HG03025 (cell line): Measurements from ENCODE around the gene TNIK.
A peak's percentile ranks its signal among the peaks of the same experiment; 100 is the strongest.
"Not testable (repeated sequence)": the region's sequence is repeated elsewhere in the genome, so short reads cannot be mapped to it uniquely, and the experiment has no call there.

Experiments
- ATAC-seq: cut with Tn5 transposase; IDR thresholded peaks from one replicate; pipeline ENCODE4 v1.9.1; 2021; ENCODE audit warnings: mild to moderate bottlenecking, moderate library complexity; ENCODE audit not compliant: unreplicated experiment, low FRiP score

TNIK gene

DNA sequence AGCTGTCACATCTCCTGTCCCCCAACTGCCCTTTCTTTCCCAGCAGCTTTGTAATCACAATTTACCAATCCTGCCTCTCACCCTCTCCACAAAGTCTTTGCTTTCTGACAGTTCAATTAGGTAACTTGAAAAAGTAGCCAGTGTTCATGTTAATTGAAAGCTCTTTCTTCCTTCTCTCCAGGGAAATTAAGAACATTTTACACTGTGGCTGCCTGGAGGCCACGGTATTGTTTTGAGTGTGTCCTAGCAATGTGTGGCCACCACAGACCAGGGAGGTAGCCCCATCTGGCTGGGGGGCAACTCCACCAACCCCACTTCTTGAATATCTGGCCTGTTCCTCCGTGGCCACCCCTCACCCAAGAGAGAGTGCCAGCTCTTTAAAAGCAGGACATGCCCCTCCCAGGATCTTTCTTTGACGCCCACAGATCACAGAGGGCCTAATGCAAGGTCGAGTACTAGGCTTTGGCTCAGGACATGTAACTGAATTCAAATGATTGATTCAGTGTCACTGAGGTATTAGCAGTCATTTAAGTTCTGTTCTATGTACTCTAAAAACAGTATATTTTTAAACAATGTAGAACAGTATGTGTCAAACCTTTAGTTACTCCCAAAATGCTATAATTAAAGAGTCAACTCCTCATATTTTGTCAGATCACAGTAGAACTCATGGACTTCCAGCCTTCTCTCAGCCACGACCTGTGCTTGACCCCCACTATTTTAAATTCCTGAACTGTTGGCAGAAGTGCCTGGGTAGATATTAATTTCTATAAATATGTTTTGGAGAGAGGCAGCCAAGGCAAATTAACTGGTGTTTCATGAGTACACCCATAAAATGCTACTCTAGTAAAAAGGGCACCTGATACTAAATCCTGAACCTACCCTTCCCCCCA is 164.5 kb downstream of the TNIK start:
- ATAC-seq: no peak

DNA sequence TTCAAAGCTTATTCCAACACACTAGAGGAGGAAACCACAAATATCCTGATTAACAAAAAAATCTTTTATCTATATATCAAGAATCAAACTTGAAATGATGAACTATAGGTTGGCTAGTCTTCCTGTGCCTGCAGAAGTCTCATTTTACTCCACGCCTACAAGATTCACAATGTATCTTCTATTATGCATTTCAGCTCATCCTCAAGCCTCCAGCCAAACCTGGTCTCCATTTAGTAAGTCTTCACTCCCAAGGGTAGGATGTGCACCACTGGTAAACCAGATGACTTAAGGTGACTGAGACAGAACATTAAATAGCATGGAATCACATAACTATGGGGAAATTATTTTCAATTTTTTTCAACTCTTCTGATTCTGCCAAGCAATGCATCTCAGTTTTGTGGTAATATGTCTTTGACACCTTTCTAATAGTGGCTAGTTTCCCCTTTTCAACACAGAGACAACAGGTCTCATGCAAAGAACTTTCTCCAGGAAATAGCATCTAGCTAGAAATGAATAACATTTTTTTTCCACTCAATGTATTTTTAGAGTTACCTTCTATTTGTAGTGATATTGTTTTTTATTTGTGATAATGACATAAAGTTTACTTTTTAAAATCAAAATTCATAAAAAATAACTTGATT is 166.9 kb downstream of the TNIK start:
- no peak for ATAC-seq

DNA sequence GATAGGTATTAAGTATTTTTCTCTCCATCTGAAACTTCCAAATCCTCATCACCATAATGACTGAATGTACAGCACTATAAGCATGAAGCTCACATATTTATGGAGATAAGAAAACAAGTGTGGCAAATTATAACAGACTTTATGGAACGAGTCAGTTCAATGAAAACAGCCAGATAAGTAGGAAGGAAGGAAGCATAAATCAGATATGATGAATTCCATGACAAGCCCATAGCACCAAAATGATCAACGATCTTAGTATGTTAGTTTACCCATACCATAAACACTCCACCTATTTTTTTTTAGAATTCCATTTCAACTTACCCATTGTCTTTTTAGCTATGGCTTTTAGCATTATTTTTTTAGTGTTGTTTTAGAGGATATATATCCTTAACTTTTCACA is 169.5 kb downstream of the TNIK start:
- ATAC-seq: no peak

DNA sequence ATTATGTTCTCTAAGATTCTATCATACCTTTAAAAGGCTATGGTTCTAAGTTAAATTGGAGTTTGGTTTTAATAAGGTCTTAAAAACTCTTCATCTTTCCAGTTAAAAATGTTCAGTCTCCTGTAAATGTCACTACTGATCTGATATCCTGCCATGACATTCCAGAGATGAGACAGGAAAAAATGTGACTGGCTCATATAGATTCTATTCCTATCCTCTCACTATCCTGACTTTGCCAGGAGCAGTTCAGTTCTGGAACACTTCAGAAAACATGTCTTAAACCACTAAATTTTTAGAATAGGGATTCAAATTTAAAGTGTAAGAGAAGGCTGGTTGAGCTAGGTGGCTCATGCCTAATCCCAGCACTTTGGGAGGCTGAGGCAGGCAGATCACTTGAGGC is 170.9 kb downstream of the TNIK start:
- ATAC-seq: no peak

DNA sequence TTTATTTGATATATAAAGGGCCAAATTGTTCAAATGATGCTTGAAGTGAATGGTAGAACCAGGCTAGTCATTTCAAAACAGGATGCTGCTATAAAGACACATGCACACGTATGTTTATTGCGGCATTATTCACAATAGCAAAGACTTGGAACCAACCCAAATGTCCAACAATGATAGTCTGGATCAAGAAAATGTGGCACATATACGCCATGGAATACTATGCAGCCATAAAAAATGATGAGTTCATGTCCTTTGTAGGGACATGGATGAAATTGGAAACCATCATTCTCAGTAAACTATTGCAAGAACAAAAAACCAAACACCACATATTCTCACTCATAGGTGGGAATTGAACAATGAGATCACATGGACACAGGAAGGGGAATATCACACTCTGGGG is 172.4 kb downstream of the TNIK start:
- not testable (repeated sequence) for ATAC-seq

DNA sequence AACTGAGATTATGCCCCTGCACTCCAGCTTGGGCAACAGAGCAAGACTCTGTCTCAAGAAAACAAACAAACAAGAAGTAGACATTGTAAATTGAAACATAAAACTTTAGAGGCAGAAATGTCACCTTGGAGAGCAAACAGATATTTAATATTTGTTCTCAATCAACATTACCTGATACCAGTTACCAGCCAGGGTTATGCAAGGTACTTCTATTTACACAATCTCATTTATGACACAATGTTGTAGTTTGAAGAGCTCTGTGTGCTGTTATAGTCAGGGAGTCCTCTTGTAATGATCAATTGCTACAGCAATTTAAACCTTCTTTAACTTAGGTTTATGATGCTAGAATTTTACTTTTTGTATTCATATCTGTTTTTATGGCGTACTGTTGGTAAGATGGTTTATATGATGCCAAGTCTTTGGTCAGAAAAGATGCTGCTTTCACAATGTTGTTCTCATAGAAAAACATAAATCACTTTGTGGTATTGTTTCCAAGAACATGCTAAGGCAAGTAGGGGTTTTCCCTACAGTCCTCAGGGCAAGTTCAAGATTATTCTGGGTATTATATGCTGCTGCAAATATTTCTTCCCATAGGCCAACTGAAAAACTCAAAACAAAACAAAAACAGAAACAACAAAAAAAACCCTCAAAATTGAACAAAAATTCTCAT is 173.5 kb downstream of the TNIK start:
- peak; percentile 52 for ATAC-seq

DNA sequence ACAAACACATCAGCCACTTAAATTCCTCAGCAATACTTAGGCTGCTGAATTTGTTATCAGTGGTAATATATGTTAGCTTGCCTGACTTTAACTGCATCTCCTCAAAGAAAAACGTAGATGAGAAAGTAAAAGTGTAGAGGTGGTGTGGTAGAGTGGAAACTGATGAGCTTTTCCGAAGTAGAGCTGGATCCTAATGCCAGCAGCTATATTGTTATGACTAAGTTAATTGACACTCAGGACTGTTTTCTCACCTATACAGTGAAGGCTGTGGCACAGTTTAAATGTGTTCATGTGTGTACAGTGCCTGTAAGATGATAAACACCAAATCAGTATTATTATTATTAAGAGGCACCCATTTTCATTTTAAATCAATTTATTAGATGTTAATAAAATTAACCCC is 174.9 kb downstream of the TNIK start:
- no peak for ATAC-seq

DNA sequence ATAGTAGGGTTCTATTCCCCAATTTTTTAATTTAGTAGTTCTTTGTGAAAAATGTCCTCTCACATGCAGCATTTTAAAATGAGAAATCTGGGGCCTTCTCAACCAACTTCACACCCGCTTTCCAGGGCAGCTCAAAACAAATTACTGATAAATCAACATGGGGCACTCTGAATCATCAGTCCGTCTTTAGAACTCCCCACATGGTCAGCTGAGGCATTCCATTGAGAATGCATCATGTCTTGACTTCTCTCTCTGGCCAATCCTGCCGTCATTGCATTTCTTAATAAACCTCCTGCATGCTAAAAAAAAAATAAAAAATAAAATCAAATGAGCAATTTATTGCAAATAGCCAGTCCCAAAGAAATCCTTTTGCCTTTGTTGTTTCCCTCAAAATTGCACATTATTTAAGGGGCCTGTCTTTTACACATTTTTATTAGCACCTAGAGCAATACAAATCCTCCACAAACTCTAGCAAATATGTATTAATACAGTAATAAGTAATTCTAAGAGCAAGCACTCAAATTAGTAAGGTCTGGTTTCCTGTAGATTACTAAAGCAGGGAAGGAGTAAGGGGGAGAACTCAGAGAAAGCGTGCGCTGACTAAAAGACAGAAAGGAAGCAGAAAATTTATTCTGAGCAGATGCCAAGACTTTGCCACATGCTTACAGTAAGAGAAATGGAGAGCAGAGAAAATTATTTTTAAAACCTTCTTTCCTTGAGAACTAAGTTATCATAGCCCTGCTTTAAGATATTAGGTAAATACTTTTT is 175.7 kb downstream of the TNIK start:
- ATAC-seq: no peak

DNA sequence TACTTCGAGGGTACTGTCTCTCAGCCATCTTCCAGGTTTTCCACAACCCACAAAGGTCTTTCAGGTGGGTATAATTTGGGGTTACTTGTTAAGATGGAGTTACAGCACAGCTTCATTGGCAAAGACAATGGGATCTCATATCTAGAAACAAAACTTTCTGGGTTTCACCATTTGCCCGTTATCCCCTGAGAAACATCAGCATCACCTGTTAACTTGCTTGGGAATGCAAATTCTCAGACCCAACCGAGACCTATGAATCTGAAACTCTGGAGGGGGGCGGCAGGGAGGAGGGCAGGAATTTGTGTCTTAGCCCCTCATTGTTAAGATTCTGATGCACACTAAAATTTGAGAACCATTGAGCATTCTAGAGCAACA is 176.4 kb downstream of the TNIK start:
- no peak for ATAC-seq

DNA sequence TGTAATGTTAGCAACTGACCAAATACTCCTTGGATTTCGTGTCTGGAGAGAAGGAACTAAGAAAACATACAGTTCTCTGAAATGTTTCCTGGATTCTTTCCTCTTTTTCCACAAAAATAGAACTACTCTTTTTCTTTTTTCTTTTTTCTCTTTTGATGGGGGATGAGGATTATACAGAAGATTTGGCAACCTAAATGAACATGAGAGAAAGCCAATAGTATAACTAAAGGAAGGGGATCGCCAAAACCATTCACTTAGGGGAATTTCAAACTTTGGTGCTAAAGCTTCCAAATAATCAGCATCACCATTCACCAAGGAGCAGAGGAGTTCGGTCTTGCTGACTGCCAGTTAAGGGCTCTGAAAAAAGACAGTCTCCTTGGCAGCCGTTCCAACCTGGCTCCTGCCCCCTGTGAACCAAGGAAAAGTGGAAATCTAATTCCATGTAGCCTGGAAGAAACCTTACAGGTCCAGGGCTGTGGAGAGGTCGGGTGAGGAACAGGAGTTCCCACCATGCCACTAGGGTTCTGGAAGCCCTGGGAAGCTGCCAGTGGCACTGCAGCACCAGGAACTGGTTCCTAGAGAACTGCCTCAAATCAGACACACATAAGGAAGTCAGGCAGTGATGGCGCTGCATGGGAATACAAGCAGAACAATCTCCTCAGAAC is 176.9 kb downstream of the TNIK start:
- ATAC-seq: no peak

DNA sequence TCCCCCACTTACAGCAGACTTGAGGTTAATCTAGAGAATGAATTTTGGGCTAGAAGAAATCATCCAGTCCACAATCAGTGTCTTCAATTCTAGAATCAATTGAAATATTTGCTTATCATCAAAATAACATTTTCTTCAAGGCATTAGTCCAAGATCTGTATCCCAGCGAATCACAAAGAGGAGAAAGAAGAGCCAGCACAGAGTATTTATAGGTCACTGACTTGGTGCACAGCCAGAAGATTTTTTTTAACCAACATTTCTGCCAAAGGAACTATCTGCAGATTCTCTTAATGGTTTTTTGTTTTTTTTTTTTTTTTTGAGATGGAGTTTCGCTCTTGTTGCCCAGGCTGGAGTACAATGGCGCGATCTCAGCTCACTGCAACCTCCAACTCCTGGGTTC is 178.2 kb downstream of the TNIK start:
- ATAC-seq: no peak

DNA sequence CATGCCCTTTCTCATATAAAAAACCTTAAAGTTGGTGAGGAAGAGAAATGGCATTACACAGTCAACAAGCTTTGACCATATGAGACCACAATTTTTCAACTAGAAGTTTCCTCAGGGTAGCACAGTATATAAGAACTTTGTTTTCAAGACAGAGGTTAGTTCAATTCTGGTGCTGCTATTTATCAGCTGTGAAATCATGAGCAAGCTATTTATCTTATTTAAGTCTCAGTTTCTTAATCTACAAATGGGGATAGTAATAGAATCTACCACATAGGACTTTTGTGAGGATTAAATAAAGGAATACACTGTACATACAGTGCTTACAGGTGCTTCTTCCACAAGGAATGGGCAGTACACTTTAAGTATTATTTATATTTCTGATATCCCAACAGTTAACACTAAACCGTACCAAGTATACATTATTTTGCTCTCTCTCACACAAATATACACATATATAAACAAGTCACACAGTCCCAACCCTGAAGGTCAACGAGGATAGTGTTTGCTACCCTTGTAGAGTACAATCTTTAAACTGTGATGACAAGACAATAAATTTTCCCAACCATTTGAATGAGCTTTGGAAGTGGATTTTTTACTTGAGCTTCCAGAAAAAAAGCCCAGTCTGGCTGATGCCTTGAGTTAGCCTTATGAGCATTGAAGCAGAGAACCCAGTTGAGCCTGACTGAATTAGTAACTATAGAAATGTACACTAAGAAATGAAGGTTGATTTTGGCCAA is 178.8 kb downstream of the TNIK start:
- no peak for ATAC-seq

DNA sequence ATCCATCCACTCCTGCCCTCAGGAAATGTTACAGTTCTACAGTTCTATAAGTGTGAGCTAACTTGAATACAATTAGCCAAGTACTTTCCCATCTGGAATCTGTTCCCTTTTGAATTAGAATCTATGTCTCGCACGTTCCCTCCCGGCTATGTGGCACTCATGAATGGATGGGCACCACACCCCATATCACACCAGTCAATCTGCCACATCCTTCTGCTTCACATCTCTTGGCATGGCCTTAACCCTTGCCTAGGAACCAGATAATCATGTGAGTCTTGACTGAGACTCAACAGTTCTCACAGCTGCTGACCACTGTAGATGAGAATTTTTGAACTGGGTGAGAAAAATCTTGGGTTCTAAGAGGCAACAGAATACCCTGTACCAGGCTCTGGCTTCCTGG is 180.2 kb downstream of the TNIK start:
- no peak for ATAC-seq

DNA sequence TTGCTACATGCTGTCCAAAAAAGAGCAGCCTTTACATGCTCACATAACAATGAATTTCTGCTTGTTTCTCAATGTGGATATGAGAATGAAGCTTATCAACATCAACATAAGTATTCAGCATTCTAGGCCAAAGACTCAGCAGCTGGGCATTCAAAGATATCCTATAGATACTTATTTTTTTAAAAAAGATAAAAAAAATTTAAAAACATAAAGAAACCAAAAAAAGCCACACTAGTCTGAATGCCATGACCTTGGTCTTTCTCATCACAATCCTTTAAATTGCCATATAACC is 182.0 kb downstream of the TNIK start:
- ATAC-seq: no peak

DNA sequence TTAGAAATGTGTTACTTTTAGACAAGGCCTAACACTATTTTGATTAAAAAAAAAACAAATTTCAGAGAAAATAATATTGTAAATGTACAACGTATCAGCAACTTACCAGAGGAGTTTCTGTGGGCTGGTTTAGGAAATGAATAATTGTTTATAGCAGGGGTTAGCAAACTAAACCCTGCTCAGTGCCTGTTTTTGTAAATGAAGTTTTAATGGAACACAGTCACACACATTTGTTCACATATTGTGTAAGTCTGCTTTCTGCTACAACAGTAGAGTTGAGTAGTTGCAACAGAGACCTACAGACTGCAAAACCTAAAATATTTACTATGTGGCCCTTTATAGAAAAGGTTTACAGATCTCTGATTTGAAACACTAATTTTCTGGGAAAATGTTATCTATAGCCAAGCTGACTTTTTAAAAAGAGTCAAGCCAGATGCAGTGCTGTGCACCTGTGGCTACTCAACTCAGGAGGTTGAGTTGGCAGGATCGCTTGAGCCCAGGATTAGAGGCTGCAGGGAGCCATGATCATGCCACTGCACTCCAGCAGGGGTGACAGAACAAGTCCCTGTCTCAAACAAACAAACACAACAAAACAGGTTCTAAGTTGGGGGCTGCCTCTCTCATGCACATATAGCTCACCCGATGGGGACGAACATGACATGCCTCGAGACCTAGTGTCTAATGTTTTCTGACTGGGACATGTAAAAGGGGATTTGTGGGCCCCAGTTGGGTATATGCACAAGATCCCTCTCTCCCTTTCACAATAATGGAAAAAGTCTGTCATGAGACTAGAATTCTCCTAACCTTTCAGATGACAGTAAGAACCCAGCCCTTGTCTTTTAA is 182.5 kb downstream of the TNIK start:
- ATAC-seq: no peak

DNA sequence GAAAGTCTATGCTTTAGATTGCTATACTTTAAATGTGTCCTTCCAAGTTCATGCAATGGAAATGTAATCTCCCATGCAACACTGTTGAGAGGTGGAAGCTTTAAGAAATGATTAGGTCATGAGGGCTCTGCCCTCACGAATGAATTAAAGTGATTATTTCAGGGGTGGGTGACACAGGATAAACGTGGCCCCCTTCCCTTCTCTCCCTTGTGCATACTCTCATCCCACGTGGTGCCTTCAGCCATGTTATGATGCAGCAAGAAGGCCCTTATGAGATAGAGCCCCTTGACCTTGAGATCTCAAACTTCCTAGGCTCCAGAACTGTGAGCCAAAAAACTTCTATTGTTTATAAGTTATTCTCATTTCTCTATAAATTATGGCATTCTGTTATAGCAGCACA is 183.3 kb downstream of the TNIK start:
- ATAC-seq: no peak

DNA sequence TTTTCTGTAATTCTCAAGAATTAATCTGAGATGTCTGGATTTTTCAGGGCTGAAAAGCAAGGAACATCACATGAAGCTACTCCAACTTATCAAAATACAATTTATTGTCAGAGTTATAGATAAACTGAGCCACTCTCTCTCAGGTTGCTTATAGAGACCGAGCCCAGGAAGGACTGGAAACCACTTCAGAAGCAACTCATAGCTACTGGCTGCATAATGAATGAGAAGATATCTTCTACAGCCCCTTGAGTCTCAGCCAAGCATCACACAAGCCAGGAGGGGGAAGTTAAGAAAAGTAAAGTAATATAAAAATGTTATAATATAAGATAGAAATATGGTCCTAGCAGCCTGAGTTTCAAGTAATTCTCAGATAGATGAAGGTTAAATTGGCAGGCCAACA is 186.0 kb downstream of the TNIK start:
- ATAC-seq: no peak

DNA sequence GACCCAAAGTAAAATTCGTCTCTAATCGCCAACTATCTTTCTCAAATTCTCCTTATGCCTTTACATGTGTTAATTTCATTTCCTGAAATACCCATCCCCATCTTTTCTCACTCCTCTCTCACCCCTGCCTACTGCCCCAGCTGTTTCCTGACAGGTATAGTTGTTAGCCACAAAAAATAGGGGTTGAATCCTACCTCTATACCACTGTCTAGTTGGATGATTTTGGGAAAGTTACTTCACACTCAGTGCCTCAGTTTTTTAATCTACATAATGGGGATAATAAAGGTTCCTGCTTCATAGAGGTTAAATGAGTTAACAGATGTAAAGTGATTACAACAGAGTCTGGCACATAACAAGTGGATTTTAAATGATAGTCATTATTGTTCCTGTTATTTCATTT is 189.7 kb downstream of the TNIK start:
- no peak for ATAC-seq

DNA sequence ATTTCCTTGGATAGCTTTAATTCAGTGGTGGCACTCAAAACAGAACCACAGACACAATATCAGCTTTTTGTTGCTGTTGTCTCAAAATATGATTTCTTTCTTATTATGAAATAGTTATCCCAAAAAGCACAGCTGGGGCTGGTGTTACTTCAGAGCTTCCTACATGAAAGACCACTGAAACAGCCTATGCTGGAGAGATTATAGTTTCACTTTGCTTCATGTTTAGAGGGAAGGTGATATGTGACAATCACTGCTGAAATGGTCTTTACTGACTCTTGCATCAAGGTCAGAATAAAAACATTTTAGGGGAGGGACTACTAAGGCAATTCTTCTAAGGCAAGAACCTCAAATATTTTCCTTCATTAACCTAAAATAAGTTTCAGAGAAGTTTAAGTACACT is 190.7 kb downstream of the TNIK start:
- ATAC-seq: no peak
